GM12878 (cell line): ENCODE results near the gene GNB2. TPM values are rescaled to one million over a fixed set of nuclear protein-coding genes. Genes with fewer than 3 reads are reported as not detected.
A peak's percentile ranks its signal among the peaks of the same experiment; 100 is the strongest.

Experiments
- ATAC-seq: fragments of 200-7000 bp; cut with Tn5 transposase; 3 replicates; pipeline ENCODE4 v1.9.1; 2020; ENCODE audit warnings: mild to moderate bottlenecking, moderate library complexity
- BruUV-seq: library from RNA; stranded (reverse); fragments of 400-500 nt; replicated peaks from 2 replicates; lab custom pipeline; 2021; lab: Mats Ljungman, UMichigan
- CTCF ChIA-PET: fragments of 300-600 bp; sonication (Branson Sonifier 250); formaldehyde crosslinking; extraction: SDS; loops from one replicate; lab custom pipeline; 2021; ENCODE audit warnings: inconsistent platforms; lab: Yijun Ruan, JAX
- POLR2A ChIA-PET: fragments of 350-600 bp; formaldehyde crosslinking; extraction: SDS; loops from one replicate; lab custom pipeline; 2021; ENCODE audit warnings: inconsistent platforms; lab: Charles Lee
- RAD21 ChIA-PET: fragments of 300-600 bp; sonication (Branson Sonifier 250); formaldehyde crosslinking; loops from one replicate; lab custom pipeline; 2023; ENCODE audit warnings: antibody characterized with exemption; ENCODE audit not compliant: unreplicated experiment; lab: Charles Lee
- SMC1A ChIA-PET: fragments of 300-600 bp; sonication (Branson Sonifier 250); formaldehyde crosslinking; loops from one replicate; lab custom pipeline; 2023; ENCODE audit not compliant: unreplicated experiment, uncharacterized antibody; lab: Charles Lee
- DNase-seq: peaks from one replicate; pipeline ENCODE4 v3.0.0-alpha.2; 2011; ENCODE audit warnings: low read depth, low spot score
- FAIRE-seq: peaks from 3 replicates; lab custom pipeline; 2011; peaks lifted over from hg19 to GRCh38; lab: Jason Lieb, UNC
- H2AFZ ChIP-seq: 2 replicates; pipeline ENCODE4 v1.6.0; 2011; ENCODE audit warnings: low read depth, low read length, control low read depth; ENCODE audit not compliant: control insufficient read depth
- H3K27ac ChIP-seq: 2 replicates; pipeline ENCODE4 v1.5.1; 2011; ENCODE audit warnings: control low read depth; ENCODE audit not compliant: control insufficient read depth, insufficient read depth
- H3K27me3 ChIP-seq, 2 experiments: replicated peaks in 1 of 2; 2 replicates each; pipeline versions ENCODE4 v1.6.0 to v1.6.1; 2011; ENCODE audit warnings: low read length in 1 of 2; ENCODE audit not compliant: control insufficient read depth in 2 of 2, insufficient read depth in 2 of 2
- H3K36me3 ChIP-seq, 2 experiments: 2 replicates each; pipeline ENCODE4 v1.5.1; 2011; ENCODE audit warnings: low read length in 1 of 2; ENCODE audit not compliant: control insufficient read depth in 2 of 2, insufficient read depth in 2 of 2
- H3K4me1 ChIP-seq: 2 replicates; pipeline ENCODE4 v1.6.1; 2011; ENCODE audit warnings: mild to moderate bottlenecking, low read length, moderate library complexity, mixed read lengths; ENCODE audit not compliant: control insufficient read depth, insufficient read depth
- H3K4me2 ChIP-seq: 2 replicates; pipeline ENCODE4 v1.6.0; 2011; ENCODE audit warnings: control low read depth; ENCODE audit not compliant: control insufficient read depth, insufficient read depth
- H3K4me3 ChIP-seq: fragments of 200-600 bp; sonication (generic); 2 replicates; pipeline ENCODE4 v1.5.1; 2016
- H3K79me2 ChIP-seq: 2 replicates; pipeline ENCODE4 v1.6.0; 2011; ENCODE audit warnings: low read length; ENCODE audit not compliant: control insufficient read depth, insufficient read depth
- H3K9ac ChIP-seq: 2 replicates; pipeline ENCODE4 v1.8.0; 2011; ENCODE audit warnings: low read length, control low read depth, mixed read lengths; ENCODE audit not compliant: control insufficient read depth, insufficient read depth
- H3K9me3 ChIP-seq: replicated peaks from 3 replicates; pipeline ENCODE4 v1.5.1; 2011; ENCODE audit warnings: mild to moderate bottlenecking, low read length; ENCODE audit not compliant: control insufficient read depth, insufficient read depth
- H4K20me1 ChIP-seq: 2 replicates; pipeline ENCODE4 v1.6.0; 2011; ENCODE audit not compliant: control insufficient read depth, insufficient read depth
- EED ChIP-seq: sonication (generic); IDR thresholded peaks from 2 replicates; pipeline ENCODE4 v1.6.1; 2016; ENCODE audit warnings: antibody characterized with exemption, low read depth
- JUND ChIP-seq: IDR thresholded peaks from 2 replicates; pipeline ENCODE4 v1.6.1; 2012; ENCODE audit warnings: low read depth, mild to moderate bottlenecking, low read length, improper control_type of control experiment, moderate library complexity
- KLF5 ChIP-seq: fragments of 450-650 bp; IDR thresholded peaks from 2 replicates; pipeline ENCODE4 v1.6.1; 2014; ENCODE audit warnings: mild to moderate bottlenecking; ENCODE audit not compliant: partially characterized antibody
- MEF2A ChIP-seq: IDR thresholded peaks from 2 replicates; pipeline ENCODE4 v1.6.1; 2011; ENCODE audit warnings: low read depth, mild to moderate bottlenecking, low read length, moderate library complexity; ENCODE audit not compliant: insufficient read depth
- NFIC ChIP-seq: IDR thresholded peaks from 2 replicates; pipeline ENCODE4 v1.6.1; 2012; ENCODE audit warnings: low read depth, mild to moderate bottlenecking, inconsistent platforms, low read length, moderate library complexity
- TCF12 ChIP-seq: IDR thresholded peaks from 2 replicates; pipeline ENCODE4 v1.6.1; 2011; ENCODE audit warnings: low read depth, mild to moderate bottlenecking, low read length
- ZBTB40 ChIP-seq: fragments of 450-650 bp; IDR thresholded peaks from 2 replicates; pipeline ENCODE4 v1.6.1; 2016; ENCODE audit warnings: mild to moderate bottlenecking, moderate library complexity, borderline replicate concordance
- WGBS: methylation state at CpG from one replicate; pipeline ENCODE4 v1.1.6; 2016; ENCODE audit warnings: low lambda C conversion rate; ENCODE audit not compliant: insufficient replicate concordance, insufficient coverage; ENCODE audit errors: missing lambda C conversion rate; 5-methylcytosine and 5-hydroxymethylcytosine counted together
- in situ Hi-C: fragments of 300-500 bp; cut with MboI; formaldehyde crosslinking; loops from 9 replicates; pipeline ENCODE4 v1.14.3; 2018; ENCODE audit warnings: mixed read lengths
- intact Hi-C: fragments of 100-400 bp; cut with micrococcal nuclease; formaldehyde crosslinking; loops from one replicate; pipeline ENCODE4 v1.14.2; 2022; ENCODE audit not compliant: unreplicated experiment
- polyA plus RNA-seq, 11 experiments: library from polyadenylated mRNA; depleted of rRNA in 4 of 11; unstranded in 6 of 11; stranded (reverse) in 5 of 11; fragments of >200 nt; fragmentation: Nextera tagmentation in 4 of 11; fragmentation: Illumina TruSeq in 1 of 11; extraction: Ambion mirVana in 4 of 11; extraction: Trizol in 1 of 11; gene quantifications; 1 replicate in 1 of 11; 2 replicates in 10 of 11; pipeline versions ENCODE4 v1.2.1 to v1.2.3, GENCODE V29; 2011 to 2016; ENCODE audit warnings: inconsistent platforms in 2 of 11, missing spikeins in 2 of 11, low read depth in 1 of 11
- total RNA-seq, 4 experiments: library from RNA; depleted of rRNA in 3 of 4; stranded (reverse); fragments of >200 nt in 3 of 4; fragmentation: Illumina TruSeq in 1 of 4; extraction: Trizol in 1 of 4; gene quantifications; 2 replicates each; pipeline versions ENCODE4 v1.2.1 to v1.2.3, GENCODE V29; 2013 to 2021

GNB2 gene
- total and polyA plus RNA-seq, 10 of the 15 experiments (the other 5 are each of a cell fraction or from before 2014, with no cell fraction given) = 0.35 to 175 (median 59.7) TPM

GRCh38 chr7:100623951-100624824 is 49.4 kb upstream of the GNB2 start:
- H2AFZ ChIP-seq = no peak overlapping the region
- no peaks in the 10 kb centered on the region for H3K36me3 ChIP-seq
- no peak overlapping the region for H3K27ac ChIP-seq
- BruUV-seq = no TSS peak
- H3K9me3 ChIP-seq = no peaks in the 10 kb centered on the region
- 79% methylated on average over 15 of the region's 15 CpGs for WGBS
- H3K79me2 ChIP-seq = no peaks in the 10 kb centered on the region
- ChIA-PET RAD21 (no interaction called here), CTCF (interaction anchor here (1.2 kb wide), 1 partner anchor 10 kb away, joined by 3 read pairs; no protein-coding TSS in a partner anchor), POLR2A (interaction anchor here (0.7 kb wide), 1 partner anchor 9 kb away, joined by 4 read pairs; no protein-coding TSS in a partner anchor), SMC1A (no interaction called here)
- H3K4me3 ChIP-seq = no peak overlapping the region
- no peak for DNase-seq
- peaks cover 7% of the 10 kb centered on the region for H3K4me1 ChIP-seq
- no peak overlapping the region for H3K4me2 ChIP-seq
- H3K9ac ChIP-seq = no peak overlapping the region
- no peak for ATAC-seq
- intact Hi-C loops (no loop called here), in situ Hi-C loops (no loop called here)
- no peaks in the 10 kb centered on the region; a peak in 1 of 4 replicates for H3K27me3 ChIP-seq
- TF ChIP-seq MEF2A = no peak
- TF ChIP-seq JUND = no peak
- TF ChIP-seq KLF5 = no peak
- no peak for TF ChIP-seq NFIC
- TF ChIP-seq TCF12 = no peak
- peak; percentile 82 for TF ChIP-seq ZBTB40
- no peak for TF ChIP-seq EED
- no peaks in the 10 kb centered on the region for H4K20me1 ChIP-seq
- FAIRE-seq = no peak
